MCF 10A (cell line): ENCODE data around the gene DNMT3L. TPM values are rescaled to one million over a fixed set of nuclear protein-coding genes. Genes with fewer than 3 reads are reported as not detected.
"Not testable (repeated sequence)": the region's sequence is repeated elsewhere in the genome, so short reads cannot be mapped to it uniquely, and the experiment has no call there.

Experiments used
- BruUV-seq: library from RNA; stranded (reverse); fragments of 400-500 nt; replicated peaks from 2 replicates; lab custom pipeline; 2021; lab: Mats Ljungman, UMichigan
- CTCF ChIA-PET: fragments of 300-600 bp; sonication (Branson Sonifier 250); formaldehyde crosslinking; extraction: SDS; loops from one replicate; lab custom pipeline; 2021; ENCODE audit warnings: antibody characterized with exemption, inconsistent platforms; lab: Yijun Ruan, JAX
- POLR2A ChIA-PET: fragments of 300-600, 350-650 bp; sonication (Branson Sonifier 250); formaldehyde crosslinking; extraction: SDS; loops from one replicate; lab custom pipeline; 2020; ENCODE audit warnings: antibody characterized with exemption, inconsistent platforms; lab: Yijun Ruan, JAX
- DNase-seq: peaks from one replicate; pipeline ENCODE4 v3.0.0-alpha.2; 2018; ENCODE audit not compliant: unreplicated experiment
- H3K27ac Mint-ChIP-seq: one replicate; pipeline ENCODE4 v1.8.0; 2022; ENCODE audit warnings: mild to moderate bottlenecking, low read depth, mixed read lengths; ENCODE audit not compliant: unreplicated experiment
- H3K27me3 Mint-ChIP-seq: one replicate; pipeline ENCODE4 v1.8.0; 2022; ENCODE audit warnings: mixed read lengths; ENCODE audit not compliant: insufficient read depth, unreplicated experiment
- H3K36me3 Mint-ChIP-seq: one replicate; pipeline ENCODE4 v1.8.0; 2022; ENCODE audit warnings: mild to moderate bottlenecking, moderate library complexity, mixed read lengths; ENCODE audit not compliant: insufficient read depth, unreplicated experiment
- H3K4me1 Mint-ChIP-seq: one replicate; pipeline ENCODE4 v1.8.0; 2022; ENCODE audit warnings: mixed read lengths; ENCODE audit not compliant: insufficient read depth, unreplicated experiment
- H3K4me3 Mint-ChIP-seq: one replicate; pipeline ENCODE4 v1.8.0; 2022; ENCODE audit warnings: mild to moderate bottlenecking, moderate library complexity, mixed read lengths; ENCODE audit not compliant: unreplicated experiment
- H3K9me3 Mint-ChIP-seq: one replicate; pipeline ENCODE4 v1.8.0; 2022; ENCODE audit warnings: mixed read lengths; ENCODE audit not compliant: unreplicated experiment
- intact Hi-C: fragments of 100-400 bp; cut with micrococcal nuclease; formaldehyde crosslinking; loops from 2 replicates; pipeline ENCODE4 v1.14.1; 2022
- total RNA-seq: library from RNA; stranded (reverse); gene quantifications from 2 replicates; pipeline ENCODE4 v1.2.3, GENCODE V29; 2022

The DNMT3L gene
- total RNA-seq, 1 experiment from 2014 or later = not detected

- not testable (repeated sequence) for H3K27me3 Mint-ChIP-seq, H3K9me3 Mint-ChIP-seq, BruUV-seq
These were observed 21.3 kb downstream of the DNMT3L start for GRCh38 chr21:44240353-44240752.

GRCh38 chr21:44229561-44229960 is 32.1 kb downstream of the DNMT3L start:
- CTCF ChIA-PET, intact Hi-C loops: not testable (repeated sequence)

More at GRCh38 chr21:44240353-44240752, 21.3 kb downstream of the DNMT3L start:
- DNase-seq, H3K4me1 Mint-ChIP-seq, CTCF ChIA-PET, intact Hi-C loops, H3K36me3 Mint-ChIP-seq, H3K27ac Mint-ChIP-seq, POLR2A ChIA-PET, H3K4me3 Mint-ChIP-seq: not testable (repeated sequence)

GRCh38 chr21:44228109-44228508 is 33.6 kb downstream of the DNMT3L start:
- DNase-seq, H3K27me3 Mint-ChIP-seq, H3K36me3 Mint-ChIP-seq, H3K4me1 Mint-ChIP-seq, H3K9me3 Mint-ChIP-seq, CTCF ChIA-PET, H3K4me3 Mint-ChIP-seq, BruUV-seq, POLR2A ChIA-PET, H3K27ac Mint-ChIP-seq, intact Hi-C loops: not testable (repeated sequence)

More at GRCh38 chr21:44229561-44229960, 32.1 kb downstream of the DNMT3L start:
- H3K9me3 Mint-ChIP-seq, BruUV-seq, H3K4me3 Mint-ChIP-seq, POLR2A ChIA-PET, H3K27ac Mint-ChIP-seq, H3K36me3 Mint-ChIP-seq, H3K27me3 Mint-ChIP-seq, H3K4me1 Mint-ChIP-seq, DNase-seq: not testable (repeated sequence)

GRCh38 chr21:44227614-44228013 is 34.1 kb downstream of the DNMT3L start:
- intact Hi-C loops, BruUV-seq, POLR2A ChIA-PET, H3K27me3 Mint-ChIP-seq, DNase-seq, H3K36me3 Mint-ChIP-seq, CTCF ChIA-PET, H3K9me3 Mint-ChIP-seq, H3K27ac Mint-ChIP-seq, H3K4me3 Mint-ChIP-seq, H3K4me1 Mint-ChIP-seq: not testable (repeated sequence)

- CTCF ChIA-PET, H3K4me3 Mint-ChIP-seq, H3K27me3 Mint-ChIP-seq, H3K9me3 Mint-ChIP-seq, H3K4me1 Mint-ChIP-seq, H3K27ac Mint-ChIP-seq, DNase-seq, POLR2A ChIA-PET, BruUV-seq, H3K36me3 Mint-ChIP-seq, intact Hi-C loops: not testable (repeated sequence)
These were observed 36.1 kb downstream of the DNMT3L start for GRCh38 chr21:44225605-44226004.

GRCh38 chr21:44223334-44223733 is 38.4 kb downstream of the DNMT3L start:
- H3K27me3 Mint-ChIP-seq, H3K4me3 Mint-ChIP-seq, BruUV-seq, H3K36me3 Mint-ChIP-seq, CTCF ChIA-PET, DNase-seq, H3K9me3 Mint-ChIP-seq, H3K4me1 Mint-ChIP-seq, H3K27ac Mint-ChIP-seq, POLR2A ChIA-PET, intact Hi-C loops: not testable (repeated sequence)

GRCh38 chr21:44220674-44221073 is 41.0 kb downstream of the DNMT3L start:
- H3K4me3 Mint-ChIP-seq, BruUV-seq, POLR2A ChIA-PET, H3K4me1 Mint-ChIP-seq, CTCF ChIA-PET, H3K36me3 Mint-ChIP-seq, H3K27me3 Mint-ChIP-seq, intact Hi-C loops, DNase-seq, H3K27ac Mint-ChIP-seq, H3K9me3 Mint-ChIP-seq: not testable (repeated sequence)

- H3K4me3 Mint-ChIP-seq, H3K27ac Mint-ChIP-seq, H3K27me3 Mint-ChIP-seq, intact Hi-C loops, H3K4me1 Mint-ChIP-seq, POLR2A ChIA-PET, CTCF ChIA-PET, H3K36me3 Mint-ChIP-seq, DNase-seq, H3K9me3 Mint-ChIP-seq, BruUV-seq: not testable (repeated sequence)
These were observed 43.2 kb downstream of the DNMT3L start for GRCh38 chr21:44218461-44218860.

- H3K4me1 Mint-ChIP-seq, H3K4me3 Mint-ChIP-seq, CTCF ChIA-PET, H3K27me3 Mint-ChIP-seq, H3K9me3 Mint-ChIP-seq, intact Hi-C loops, BruUV-seq, H3K36me3 Mint-ChIP-seq, DNase-seq, POLR2A ChIA-PET, H3K27ac Mint-ChIP-seq: not testable (repeated sequence)
These were observed 49.7 kb downstream of the DNMT3L start for GRCh38 chr21:44211978-44212377.

GRCh38 chr21:44211574-44211973 is 50.1 kb downstream of the DNMT3L start:
- H3K9me3 Mint-ChIP-seq, H3K4me1 Mint-ChIP-seq, POLR2A ChIA-PET, H3K36me3 Mint-ChIP-seq, intact Hi-C loops, CTCF ChIA-PET, DNase-seq, BruUV-seq, H3K4me3 Mint-ChIP-seq, H3K27ac Mint-ChIP-seq, H3K27me3 Mint-ChIP-seq: not testable (repeated sequence)
